ENCODE data around the gene HOXA7.

The HOXA7 gene

DNA sequence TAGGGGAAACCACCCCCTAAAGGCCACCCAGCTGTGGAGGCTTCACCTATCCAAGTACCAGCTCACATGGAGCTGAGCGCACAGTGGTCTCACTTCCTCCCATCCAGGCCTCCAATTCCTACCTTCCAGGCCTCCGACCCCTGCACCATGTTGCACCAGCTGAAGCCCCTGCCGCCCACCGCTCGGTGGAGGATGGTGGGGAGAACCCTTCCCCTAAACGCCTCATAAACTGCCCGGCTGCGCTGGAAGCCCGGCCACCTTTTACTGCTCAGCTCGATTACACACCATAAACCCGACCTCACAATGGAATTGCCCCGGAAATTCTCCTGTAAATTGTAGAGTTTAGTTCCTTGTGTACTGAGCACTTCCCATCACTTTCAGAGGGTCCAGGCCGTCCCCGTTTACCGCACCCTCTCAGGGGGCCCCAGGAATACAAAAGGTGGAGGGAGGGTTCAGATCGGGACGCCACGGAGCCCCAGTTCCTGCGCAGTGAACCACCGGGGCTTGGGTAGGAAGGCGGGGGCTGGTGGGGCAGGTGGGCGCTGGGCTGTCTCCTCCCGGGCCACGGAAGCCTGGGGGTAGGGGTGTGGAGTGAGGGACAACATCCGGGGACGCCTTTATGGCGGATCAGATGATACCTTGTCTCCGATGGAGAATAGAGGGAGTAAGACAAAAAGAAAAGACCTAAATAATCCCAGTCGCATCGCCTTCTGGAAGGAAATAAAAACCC, 1.4 kb upstream of the HOXA7 start:
- no peak for DNase-seq

DNA sequence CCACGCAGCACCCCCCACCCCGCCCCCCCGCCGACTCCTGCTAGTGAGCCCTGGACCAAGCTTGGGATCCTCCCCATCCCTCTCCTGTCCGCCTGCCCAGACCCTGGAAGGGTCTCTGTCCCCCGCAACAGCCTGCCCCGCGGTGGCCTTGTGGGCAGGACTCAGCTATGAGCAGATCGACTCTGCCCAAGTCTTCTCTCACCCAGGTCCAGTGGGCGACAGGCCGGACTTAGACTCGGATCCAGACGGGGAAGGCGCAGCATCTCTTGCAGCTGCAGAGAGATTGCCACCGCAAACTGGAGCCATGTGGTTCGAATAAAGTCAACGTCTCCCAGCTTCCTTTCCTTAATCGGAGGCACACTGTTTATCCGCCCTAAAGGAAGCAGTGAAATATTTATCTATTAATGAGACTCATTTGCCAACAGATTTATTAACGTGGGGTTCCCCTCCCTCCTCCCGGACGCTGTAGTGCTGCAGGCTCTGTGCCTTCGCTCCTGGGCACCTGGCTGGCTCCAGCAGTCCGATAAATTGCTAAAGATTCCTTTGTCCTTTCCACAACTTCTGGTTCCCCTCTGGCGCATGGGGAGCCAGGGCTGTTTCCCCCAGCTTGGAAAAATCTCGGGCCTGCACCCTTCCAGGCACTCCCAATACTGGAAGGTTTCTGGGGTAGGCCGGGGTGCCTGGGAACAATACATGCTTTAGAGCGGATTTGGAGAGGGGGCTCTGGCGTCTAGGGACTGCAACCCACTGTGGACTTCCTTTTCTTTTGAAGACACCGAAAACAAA, 634 bp upstream of the HOXA7 start:
- DNase-seq, result no peak

DNA sequence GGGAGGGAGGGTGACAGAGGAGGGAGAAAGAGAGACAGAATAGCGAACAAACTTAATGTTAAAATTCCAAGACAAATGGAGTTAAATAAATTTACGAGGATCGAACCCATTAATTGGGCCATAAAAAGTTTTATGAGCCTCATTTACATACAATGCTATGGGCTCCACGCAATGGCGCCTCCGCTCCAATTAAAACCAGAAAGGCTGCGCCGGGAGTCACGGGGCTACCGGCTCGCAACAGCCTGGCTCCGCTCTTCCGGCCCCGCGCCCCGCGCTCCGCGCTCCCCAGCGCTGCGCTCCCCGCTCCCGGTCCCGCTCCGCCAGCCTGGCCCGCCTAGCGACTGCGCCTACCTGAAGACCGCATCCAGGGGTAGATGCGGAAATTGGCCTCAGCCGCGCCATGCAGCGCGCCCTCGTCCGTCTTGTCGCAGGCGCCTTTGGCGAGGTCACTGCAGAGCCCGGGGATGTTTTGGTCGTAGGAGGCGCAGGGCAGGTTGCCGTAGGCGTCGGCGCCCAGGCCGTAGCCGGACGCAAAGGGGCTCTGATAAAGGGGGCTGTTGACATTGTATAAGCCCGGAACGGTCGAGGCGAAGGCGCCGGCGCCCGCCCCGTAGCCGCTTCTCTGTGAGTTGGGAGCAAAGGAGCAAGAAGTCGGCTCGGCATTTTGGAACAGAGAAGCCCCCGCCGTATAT, 513 bp downstream of the HOXA7 start:
- no peak for DNase-seq

DNA sequence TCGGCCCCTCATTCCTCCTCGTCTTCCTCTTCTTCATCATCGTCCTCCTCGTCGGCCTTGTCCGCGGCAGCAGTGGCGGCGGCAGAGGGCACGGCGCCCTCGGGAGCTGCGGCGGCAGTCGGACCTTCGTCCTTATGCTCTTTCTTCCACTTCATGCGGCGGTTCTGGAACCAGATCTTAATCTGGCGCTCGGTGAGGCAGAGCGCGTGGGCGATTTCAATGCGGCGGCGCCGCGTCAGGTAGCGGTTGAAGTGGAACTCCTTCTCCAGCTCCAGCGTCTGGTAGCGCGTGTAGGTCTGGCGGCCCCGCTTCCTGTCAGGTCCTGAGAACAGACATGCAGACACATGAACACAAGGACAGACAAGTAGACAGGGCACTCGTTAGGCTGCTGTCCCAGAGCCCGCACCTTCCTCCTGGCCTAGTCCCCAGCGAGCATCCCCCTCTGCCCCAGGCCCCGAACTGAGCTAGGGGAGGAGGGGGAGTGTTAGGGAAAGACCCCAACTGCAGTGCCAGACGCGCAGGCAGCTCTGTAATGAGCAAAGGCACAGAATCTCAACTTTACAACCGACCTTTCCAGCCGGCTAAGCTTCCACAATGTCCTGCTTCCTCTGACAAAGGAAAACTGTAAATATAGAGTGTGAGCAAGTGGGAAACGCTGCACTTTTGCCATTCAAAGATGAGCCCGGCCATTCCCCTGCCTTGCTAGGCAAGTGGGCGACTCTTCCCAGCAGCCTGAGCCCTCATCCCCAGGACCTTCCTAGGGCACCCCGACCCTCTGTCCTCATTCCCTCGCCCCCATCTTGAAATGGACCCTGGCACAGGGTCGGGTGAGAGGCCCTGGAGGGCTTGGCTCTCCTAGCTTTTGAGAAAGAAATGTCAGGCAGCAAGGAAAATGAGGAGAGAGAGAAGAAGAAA, 1.3 kb downstream of the HOXA7 start:
- DNase-seq, result peak; percentile 57 to 67

DNA sequence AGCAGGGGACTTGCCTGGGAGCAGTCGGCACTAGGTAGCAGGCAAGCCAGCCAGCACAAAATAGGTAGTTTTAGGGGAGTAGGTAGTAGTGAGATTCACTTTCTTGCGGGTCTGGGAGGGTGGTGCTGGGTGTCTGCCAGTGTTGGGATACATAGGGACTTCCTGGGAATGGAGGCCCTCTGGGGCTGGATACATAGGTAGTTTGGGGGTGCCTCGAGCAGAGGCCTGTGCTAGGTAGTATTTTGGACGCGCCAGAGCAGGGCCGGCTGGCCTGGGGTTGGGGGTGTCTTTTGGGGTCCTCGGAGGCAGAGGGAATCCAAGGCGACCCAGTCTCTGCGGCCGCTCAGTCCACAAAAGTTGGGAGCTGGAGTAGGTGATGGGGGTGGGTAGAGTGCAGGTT, 2.1 kb downstream of the HOXA7 start:
- no peak for DNase-seq

DNA sequence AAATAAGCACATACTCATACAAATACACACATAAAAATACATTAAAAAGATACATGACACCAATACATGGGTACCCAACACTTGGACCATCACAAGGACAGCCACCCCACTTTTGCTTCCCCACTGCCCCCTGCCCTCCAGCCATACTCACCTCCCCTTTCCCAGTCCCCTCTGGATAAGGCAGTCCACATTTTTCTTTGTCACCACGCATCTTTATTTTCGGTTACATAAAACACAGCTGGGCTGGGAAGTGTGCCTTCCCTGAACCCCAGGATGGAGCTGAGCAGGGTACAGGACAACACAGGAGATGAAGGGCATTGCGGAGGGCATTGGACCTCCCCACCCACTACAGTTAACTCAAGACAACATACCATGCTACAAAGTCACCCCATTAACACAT, 2.9 kb downstream of the HOXA7 start:
- DNase-seq, result no peak

DNA sequence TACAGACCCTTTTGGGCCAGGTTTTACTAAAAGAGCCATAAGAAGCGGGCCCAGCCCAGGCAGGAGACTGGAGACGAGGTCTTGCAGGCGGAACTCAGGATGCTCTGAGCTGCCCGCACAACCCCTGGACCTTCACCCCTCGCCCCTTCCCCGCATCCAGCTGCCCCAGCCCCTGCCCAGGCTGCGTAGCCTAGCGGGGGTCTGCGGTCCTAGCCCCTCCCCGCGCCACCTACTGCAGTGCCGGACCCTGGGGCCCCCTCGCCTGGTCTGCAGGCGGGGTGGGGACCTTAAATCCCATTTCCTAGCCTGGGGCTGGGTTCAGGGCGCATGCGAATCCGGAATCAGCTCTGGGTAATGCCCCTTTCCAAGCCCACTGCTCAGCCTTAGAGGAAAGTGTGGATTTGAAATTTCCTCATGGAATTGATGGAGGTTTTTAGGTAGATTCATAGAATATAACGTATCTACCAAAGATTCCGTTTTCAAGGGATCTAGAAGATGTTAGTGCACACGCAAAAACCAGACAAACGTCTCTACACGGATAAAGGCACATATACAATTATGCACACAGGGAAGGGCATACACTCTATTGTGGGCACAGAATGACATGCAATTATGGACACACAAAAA, 3.5 kb downstream of the HOXA7 start:
- DNase-seq, result no peak

DNA sequence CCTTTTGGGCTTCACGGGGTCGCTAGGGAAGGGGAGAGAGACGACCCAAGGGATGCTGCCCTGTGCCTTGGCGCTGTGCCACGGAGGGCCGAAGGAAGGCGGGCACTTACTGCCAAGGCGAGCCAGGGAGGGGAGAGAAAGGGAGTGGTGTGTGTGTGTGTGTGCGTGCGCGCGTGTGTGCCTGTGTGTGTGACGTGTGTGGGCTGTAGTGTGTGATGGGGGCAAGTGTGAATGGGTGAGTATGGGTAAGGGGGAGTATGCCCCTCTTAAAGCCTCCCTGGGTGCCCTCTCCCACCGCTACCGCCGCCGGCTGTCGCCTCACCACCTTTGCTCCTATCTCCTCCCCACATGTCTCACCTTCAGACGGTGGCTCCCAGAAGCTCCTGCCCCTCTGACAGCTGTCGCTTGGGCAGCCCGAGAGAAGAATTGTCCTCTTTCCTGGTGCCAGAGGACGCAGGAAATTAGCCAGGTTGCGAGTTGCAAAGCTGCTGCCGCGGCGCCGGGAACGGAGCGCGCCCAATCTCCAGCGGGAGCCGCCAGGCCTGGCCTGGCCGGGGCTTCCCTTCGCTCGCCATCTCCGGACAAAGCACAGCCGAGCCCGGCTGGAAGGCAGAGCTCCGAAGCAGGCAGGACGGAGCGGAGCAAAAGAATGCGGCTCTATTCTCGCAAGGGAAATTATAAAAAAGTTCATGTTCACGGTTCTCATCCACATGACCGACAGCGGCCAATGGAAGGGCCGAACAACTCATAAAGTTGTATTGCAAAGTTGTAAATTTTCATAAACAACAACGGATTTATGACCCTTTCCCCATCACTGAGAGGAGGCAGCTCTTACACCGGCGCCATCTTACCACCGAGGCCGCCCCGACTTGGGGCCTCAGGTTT, 4.3 kb downstream of the HOXA7 start, which contains the start of gene HOXA3:
Gene HOXA3 (minus strand): TSS at position 653 of the 885 bp plus-strand sequence. CDS start 41,943 bp downstream, outside the sequence.
- DNase-seq, result no peak

DNA sequence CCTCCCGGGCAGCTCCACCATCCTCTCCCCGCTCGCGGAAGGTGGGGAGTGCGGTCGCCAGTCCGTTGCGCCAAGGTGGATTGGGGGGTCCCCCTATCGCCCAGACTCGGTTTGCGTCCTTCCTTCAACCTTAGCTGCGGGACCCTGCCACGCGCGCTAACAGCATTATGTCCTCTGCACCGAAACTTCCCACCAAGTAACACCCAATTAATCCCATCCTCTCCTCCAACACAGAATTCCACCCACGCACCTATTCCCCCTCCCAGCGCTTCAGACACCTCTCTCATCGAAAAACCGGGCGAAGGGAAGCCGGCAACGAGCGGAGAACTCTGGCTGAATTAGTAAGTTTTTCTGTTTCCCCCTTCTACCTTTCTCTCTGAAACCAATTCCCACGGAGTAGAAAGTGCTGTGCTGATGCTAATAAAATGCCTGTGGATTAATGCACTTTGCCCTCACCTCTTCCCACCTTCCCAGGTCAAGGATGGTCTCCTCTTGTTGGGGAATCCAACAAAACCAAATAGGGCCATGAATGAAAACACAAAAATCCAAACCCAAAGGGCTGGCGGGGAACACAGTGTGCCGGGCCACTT, 5.0 kb downstream of the HOXA7 start:
- no peak for DNase-seq

DNA sequence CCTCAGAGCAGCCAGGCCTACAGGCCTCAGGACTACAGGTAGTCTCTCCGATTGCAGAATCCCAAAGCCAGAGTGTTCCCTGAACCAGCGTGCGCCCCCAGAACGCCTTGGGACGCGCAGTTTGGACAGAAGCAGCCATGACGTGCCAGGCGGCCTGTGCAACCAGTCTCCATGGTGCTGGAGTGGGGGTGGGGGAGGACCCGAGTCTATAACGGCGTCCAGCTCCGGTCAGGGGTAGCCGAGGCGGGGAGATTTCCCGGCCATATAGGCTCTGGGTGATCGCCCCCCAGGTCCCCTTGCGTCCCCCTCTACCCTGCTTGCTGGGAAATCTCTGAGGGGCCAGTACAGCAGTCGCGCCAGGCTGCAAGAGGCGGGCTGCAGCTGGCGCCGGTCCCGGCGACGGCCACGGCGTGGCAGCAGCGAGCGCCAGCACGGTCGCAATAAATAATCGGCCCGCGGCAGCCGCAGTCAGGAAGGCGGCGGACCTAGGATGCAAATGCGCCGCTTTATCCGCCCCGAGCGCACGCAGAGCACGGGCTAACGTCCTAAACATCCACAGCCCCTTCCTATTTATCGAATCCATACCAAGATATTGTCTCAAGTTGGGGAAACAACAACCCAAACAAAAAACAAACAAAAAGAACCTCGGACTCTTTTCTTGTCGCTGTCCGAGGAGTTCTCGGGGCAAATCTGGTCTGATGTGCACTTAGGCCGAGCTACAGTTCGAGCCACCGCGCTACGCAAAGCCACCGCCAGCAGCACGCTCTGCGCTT, 5.7 kb downstream of the HOXA7 start:
- peak; percentile 55 to 56 for DNase-seq

DNA sequence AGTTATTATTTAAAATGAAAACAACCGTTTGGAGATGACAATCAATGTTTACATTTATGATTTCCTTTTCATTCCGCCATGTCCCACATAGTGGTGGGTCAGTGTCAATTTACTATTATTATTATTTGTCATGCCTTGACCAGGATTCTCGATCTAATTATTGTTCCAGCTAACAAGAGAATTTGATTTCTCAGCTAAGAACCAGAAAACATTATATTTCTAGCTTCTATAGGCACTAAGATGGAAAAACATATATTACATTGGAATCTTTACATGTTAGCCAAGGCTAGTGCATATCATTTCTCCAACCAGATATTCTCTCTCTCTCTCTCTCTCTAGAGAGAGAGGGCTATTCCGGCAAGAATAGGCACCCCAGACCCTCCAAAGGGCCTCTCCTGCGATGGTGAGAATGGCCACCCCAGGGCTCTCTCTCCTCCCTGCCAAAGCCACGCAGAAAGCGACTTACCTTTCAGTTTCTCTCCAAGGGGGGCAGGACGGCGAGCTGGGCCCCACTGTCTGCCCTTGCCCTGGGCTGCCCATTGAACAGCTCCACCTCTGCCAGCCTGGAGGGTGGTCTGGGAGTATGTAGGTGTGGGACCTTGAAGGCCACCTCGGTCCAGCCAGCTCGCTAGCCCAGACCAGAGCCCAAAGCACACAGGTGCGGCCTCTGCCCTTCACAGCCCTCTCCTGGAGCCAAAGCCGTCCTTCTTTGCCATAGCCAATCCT, 6.5 kb downstream of the HOXA7 start:
- no peak for DNase-seq

DNA sequence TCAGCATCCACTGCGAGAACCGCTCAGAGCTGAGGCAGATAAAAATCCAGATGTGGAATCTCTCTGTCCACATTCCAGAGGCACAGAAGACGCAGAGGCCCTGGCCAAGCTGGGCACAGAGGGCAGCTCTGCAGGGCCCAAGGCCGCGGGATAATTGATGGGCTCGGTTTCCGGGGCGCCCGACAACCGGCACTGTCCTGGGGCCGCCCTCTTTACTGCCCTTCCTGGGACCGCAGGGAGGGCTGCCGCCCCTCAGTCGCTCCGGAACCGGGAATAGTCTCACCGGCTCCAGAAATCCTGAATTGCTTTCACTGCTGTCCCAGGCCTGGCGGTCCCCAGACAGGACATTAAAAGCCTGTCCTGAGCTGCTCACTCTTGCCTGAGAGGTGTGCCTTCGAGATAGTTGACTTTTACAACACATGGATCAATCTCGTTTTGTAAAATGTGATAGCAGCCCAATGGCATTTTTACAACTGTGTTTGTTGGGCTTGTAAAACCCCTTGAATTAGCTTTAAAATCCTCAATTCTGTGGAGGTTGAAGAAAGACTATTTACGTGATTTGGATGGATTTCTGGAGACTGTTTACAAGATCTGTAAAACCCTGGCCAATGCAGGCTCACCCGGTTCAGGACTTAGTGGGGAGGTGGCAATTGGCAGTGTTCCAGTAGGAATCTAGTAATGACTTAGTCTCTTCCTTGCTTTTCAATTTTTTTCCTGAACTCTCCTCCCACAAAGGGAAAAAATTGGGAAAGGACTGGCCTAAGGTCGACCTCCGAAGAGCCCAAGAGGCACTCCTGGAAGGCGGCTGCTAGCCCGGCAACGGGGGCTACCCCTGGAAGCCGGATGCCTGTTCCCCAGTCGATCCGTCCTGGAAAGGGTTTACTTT, 7.5 kb downstream of the HOXA7 start:
- no peak for DNase-seq

DNA sequence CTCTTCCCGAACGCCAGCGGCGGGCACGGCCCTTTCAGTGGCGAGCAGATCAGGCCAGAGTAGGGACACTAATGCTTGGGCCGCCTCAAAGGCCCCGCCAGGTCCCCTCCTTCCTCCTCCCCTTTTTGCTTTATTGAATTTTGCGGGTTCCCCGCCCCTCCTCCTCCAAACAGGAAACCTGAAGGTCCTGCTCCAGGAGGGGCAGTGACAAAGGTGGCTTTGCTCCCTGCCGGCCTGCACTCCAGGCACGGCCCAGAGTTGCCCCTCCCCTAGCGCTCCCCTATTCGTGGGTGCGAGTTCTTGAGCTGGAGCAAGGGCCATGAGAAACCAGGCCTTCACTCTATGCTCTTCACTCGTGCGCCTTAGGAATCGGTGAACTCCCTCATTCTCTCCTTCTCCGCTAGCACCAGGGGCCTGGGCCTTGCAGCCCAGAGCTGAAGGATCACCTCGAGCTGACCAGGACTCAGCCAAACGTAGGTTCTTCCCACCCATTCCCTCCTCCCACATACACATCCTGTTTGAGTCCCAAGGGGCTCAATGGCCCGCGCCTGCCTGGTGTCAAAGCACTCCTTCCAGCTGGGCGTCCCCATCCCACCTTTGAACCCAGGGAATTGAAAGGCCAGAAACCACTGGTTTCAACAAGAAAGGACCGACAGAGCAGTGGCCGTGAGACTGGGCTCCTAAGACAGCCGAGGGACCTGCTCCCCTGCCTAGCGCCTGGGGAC, 8.3 kb downstream of the HOXA7 start:
- no peak for DNase-seq

DNA sequence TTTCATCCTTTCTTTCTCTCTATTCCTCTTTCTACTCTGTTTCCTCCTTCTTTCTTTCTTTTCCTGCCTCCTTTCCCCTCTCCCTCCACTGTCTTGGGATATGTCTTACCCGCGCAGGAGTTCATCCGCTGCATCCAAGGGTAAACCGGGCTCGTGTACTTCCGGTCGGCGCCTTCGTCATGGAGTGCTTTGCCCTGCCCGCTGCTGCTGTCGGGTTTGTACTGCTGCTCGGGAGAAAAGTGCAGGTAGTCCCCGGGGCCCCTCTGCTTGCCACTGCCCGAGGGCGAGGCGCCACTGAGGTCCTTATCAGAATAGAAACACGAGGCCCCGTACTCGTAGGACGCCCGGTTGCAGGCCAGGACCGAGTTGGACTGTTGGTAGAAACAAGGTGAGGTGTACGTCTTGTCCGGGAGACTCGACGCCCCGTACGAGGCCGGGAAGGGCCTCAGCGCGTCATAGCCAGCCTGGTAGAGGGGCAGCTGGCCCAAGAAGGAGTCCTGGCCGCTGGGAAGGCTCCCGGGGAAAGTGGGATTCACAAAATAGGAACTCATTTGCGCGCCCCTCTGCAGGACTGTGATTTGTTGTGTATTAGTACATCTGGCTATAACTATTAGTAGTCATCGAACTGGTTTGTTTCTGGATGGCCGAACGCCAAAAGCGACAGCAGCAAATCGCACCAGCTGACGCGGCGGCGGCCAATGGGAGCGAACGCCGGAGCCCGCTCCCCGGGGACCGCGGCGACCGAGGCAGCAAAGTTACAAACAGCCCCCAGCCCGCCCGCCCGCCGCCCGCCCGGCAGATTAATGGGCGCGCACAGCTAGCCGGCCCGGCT, 9.1 kb downstream of the HOXA7 start, which contains the start of gene HOXA6:
Gene HOXA6 (minus strand): TSS at position 576 of the 832 bp plus-strand sequence. CDS start 25 bp downstream, at position 551.
- DNase-seq, result no peak

DNA sequence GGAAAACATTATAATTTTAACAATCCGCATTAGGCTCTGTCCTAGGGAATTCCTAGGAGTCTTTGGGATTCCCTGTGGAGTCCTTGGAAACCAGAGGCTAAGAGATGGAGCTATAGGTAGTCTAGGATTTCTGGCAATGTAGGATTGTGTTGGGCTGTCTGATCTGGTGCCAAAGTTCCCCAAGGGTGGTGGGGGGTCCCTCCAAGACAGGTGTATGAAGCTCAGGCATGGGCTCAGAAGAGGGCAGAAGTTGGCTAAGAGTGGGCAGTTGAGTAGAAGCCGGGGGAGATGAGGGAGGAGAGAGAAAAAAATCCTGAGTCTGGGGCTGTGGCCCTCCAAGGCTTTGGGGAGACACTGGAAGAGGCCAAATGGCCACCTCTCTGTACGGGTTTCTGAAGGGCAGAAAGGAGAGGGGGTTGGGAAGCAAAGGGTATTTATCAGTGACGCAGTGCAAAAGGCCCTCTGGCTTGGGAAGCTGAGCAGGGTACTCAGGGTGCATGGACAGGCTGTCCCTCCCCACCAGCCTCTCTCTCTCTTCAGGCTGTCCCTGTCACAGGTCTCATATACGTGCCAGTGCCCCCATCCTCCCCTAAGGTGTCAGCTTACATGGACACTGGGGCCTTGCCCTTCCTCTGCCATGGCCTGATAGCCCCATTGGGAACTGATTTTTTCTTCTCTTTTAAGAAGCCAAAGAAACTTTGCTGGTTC, 9.8 kb downstream of the HOXA7 start:
- no peak for DNase-seq

Measured in activated CD4-positive, alpha-beta T cell treated with anti-CD3 and anti-CD28 coated beads for 4 hours (primary cell).